Measurements from ENCODE around the gene CYB5R3.

The CYB5R3 gene

DNA sequence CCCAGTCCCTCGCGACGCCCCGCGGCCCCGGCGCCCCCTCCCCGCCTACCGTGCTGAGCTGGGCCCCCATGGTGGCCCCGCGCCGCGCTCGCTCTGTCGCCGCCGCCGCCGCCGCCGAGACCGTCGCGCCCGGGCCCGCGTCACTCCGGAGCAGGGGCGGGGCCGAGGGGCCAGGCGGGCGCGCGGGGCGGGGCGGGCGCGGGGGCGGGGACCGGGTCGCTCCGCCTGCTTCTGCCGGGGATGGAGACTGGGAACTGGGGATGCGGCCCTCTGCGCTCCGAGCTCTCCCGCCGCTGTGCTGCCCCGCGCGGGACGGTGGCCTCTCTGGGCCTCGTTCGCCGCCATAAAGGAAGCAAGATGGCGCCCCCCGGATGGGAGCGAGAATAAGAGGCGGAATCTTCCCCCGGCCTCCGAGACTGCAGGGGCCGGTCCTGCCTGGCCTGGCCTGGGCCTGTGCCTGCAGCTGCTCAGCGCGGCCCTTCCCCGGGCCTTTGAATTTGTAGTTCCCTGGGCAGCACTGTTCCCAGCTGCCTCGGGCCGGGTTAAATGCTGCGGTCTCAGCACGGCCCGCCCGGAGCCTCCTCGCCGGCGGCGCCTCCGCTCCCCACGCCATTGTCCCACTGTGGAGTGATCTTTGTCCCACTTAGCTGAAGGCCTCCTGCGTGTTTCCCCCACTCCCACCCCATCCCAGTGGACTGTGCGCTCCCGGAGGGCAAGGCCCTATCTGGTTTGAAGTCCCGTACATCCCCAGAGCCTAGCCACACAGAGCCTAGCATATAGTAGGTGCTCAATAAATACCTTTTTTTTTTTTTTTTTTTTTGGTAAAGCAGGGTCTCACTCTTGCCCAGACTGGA lies at the start of gene CYB5R3:
Gene CYB5R3 (minus strand): TSS at position 147 of the 854 bp plus-strand sequence. CDS start 77 bp downstream, at position 70.
- DNase-seq: peak; percentile 78

DNA sequence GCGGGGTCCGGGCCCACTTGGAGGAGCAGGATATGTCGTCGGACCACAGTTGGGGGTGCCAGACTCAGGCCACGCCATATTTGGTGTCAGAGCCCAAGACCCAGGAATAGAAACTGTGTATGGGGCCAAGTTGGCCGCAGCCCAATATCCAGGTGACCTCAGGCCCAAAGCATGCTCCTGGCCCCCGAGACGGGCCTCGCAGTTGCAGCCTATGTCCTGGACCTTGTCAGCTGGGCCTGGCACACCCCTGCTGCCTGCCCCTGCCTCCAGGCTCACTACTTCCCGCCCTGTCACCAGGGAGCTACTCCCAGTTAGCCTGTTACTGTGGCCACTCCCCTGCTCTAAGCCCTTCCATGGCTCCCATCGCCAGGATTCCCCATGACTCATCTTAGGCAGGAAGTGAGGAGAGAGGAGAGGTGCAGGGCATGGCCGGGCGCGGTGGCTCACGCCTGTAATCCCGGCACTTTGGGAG lies 48.4 kb upstream of the CYB5R3 start:
- DNase-seq: no peak

DNA sequence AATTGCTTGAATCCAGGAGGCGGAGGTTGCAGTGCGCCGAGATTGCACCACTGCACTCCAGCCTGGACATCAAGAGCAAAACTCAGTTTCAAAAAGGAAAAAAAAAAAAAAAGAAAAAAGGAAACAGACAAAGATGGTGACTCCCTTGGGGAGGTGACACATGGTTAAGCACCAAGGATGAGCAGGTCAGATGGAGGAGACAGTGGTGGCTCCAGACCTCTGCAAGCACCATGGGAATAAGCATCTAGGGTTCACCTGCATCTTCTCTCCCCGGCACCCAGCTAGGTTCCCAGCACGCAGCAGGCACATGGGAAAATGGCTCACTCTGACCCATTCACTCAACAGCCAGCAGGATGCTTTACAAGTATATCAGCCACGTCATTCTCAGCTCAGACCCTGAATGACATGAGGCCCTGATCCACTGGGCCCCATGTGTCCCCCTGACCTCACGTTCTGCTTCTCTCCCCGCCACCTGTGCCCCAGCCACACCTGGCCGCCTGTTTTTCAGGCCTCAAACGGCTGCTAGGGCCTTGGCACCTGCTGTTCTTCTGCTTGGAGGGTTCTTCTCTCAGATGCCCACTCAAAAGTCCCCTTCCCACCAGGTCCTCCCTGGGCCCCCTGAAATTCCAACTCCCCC lies 47.3 kb upstream of the CYB5R3 start:
- DNase-seq: no peak

GRCh38 chr22:42695294-42695693 lies 46.1 kb upstream of the CYB5R3 start:
- no peak for DNase-seq

DNA sequence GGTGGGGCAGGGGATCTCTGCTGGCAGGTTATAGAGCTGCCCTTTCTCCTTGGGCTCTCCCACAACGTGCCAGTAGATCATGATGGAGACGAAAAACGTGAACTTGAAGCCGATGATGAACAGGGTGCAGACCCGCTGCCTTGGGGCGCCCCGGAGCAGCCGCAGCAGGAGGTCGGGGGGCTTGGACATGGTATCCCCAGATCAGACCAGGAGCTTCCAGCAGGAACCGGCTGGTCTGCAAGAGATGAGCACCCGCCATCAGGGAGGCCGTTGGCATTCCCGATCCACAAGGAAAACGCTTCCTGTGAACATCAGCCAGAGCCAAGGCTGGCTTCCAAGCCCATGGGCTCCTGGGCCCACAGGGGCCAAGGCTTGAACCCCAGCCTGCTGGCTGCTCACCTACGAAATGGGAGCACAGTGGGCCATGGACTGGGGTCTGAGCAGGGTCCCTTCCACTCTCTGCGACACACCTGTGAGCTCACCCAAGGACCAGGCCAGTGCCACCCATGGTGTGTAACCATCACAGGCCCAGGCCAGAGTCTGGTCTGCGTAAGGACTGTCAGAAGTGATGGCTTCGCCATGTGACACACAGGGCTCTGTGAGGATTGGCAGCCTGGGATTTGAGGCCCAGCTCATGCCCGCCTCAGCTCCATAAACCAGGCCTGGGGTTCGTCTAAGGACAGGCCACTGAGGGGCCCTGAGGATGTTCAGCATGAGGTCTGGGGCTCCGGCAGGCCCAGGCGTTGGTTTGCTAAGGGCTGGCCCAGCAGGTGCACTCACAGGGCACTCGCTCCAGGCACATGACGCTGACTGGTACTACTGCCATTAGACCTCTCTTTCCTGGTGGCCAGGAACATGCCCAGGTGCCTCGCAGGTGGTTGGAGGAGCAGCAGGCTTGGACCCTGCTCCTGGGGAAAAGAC lies 44.8 kb upstream of the CYB5R3 start:
- DNase-seq: no peak

DNA sequence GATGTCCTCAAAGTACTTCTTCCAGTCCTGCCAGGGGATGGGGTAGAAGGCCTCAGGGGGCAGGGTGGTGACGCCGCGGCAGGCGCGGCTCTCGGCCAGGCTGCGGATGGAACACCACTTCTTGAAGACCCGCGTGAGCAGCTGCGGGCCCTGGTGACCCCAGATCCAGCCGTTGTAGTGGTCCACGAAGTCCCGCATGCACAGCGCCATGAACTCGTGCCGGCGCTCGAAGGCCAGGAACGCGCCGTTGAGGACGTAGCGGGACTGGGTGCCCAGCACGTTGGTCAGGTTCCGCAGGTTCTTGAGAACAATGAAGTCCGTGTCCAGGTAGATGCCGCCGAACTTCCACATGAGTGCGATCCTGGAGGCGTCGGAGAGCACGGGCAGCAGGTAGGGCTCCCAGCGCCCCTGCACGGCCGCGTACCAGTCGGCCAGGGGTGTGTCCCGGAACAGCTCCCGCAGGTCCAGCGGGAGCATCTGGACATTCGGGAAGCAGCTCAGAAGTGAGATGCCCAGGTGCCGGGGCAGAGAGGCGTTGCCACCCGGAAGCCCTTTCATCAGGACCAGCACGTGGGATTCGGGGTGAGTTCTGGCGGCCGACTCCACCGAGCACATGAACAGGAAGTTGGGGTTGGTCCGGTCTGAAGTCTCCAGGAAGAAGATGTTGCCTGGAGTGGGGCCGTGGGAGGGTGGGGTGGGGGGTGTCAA lies 44.0 kb upstream of the CYB5R3 start:
- no peak for DNase-seq

DNA sequence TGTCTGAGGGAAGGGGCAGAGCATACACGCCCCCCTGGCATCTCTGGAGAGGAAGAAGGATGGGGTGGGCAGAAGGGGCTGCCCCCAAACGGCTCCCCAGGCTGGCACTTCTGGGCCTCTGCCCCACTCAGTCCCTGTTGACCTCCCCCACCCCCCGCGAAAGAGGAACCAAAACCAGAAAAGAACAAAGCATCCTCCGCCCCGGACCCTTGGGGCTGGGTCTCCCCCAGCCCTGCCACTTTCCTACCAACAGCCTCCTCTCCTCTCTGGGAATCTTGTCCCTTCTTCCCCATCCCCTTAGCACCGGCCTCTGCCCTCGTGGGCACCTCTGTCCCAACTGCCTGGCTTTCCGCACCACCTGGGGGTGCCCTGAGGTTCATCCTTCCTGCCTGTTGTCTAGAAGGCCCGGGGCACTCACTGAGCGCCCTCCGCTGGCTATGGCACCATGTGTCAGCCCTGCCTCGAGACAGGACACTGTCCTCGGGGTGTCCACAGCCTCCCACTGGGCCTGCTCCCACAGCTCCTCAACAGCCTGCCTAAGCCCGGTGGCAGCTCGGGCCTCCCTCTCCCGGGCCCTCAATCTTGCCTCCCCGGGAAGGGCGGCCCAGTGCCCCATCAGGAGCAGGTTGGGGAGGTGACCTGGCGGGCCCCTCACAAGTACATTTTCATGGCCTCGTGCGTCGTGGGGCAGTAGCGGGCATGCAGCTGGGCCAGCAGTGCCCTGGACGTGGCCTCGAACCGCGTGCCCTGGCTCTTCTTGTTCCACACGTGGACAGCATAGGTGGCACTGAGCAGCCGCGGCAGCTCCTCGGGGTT lies 43.3 kb upstream of the CYB5R3 start:
- no peak for DNase-seq

- no peak for DNase-seq
Measured at GRCh38 chr22:42691440-42691839, 42.2 kb upstream of the CYB5R3 start.

- no peak for DNase-seq
Measured at GRCh38 chr22:42688241-42689211, 39.3 kb upstream of the CYB5R3 start.

- DNase-seq: no peak
Measured at GRCh38 chr22:42686756-42687491, 37.7 kb upstream of the CYB5R3 start.

GRCh38 chr22:42685941-42686653 lies 36.9 kb upstream of the CYB5R3 start:
- no peak for DNase-seq

GRCh38 chr22:42684462-42685195 lies 35.4 kb upstream of the CYB5R3 start:
- no peak for DNase-seq

DNA sequence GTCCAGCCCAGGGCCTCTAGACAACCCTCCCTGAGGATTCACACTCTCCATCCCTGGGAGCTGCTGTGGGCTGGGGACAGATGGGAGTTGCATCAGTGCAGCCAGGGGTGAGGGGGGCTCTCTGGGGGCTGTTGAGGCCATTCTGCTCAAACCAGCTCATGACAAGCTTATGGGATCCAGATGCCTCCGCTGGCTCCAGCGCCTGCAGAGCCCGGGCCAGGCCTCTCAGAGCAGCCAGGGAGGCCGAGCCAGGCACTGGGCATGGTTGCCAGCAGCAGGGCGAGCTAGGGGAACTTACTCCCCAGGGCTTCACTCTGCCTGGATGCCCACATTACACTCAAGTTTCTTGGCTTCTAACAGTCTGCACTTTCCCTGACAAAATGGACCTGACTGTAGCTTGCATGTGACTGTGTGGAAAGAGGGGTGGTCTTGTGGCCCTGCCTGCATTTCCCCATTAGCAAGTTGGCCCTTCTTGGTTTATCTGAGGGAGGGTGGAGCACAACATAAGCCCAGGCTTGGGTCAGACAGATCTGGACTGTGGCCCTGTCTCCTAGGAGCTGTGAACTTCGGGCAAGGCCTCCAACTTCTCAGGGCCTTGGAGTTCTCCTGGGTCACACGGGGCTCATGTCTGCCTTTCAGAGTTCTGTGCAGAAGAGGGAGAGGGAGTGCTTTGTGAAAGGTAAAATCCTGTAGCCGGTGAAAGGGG lies 34.5 kb upstream of the CYB5R3 start:
- no peak for DNase-seq

GRCh38 chr22:42682113-42682851 lies 33.1 kb upstream of the CYB5R3 start:
- no peak for DNase-seq

GRCh38 chr22:42680648-42681047 lies 31.5 kb upstream of the CYB5R3 start:
- no peak for DNase-seq

DNA sequence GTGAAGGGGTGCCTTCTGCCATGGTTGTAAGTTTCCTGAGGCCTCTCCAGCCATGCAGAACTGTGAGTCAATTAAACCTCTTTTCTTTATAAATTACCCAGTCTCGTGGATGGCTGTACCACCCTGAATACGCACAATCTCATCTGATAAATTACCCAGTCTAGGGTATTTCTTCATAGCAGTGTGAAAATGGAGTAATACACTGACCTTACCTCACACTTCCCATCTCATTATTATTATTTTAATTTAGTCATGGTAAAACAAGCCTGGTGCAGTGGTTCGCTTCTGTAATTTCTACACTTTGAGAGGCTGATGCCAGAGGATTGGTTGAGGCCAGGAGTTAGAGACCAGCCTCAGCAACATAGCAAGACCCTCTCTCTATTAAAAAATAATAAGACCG lies 30.5 kb upstream of the CYB5R3 start:
- DNase-seq: no peak

- DNase-seq: no peak
Measured at GRCh38 chr22:42678894-42679293, 29.7 kb upstream of the CYB5R3 start.

Measured in CD4-positive, alpha-beta T cell treated with Interleukin-17A for 1 hour (primary cell).